GM12891 (cell line): ENCODE data around the gene GPX1.

Experiments
- POLR2A ChIP-seq: IDR thresholded peaks from 2 replicates; pipeline ENCODE4 v1.6.1; 2011; ENCODE audit warnings: low read depth, low read length, control low read depth
- POLR2AphosphoS5 ChIP-seq: IDR thresholded peaks from 2 replicates; pipeline ENCODE4 v1.6.1; 2011; ENCODE audit warnings: low read depth, low read length, control low read depth
- POU2F2 ChIP-seq: IDR thresholded peaks from 2 replicates; pipeline ENCODE4 v1.6.1; 2011; ENCODE audit warnings: low read depth, mild to moderate bottlenecking, control low read depth, low read length, moderate library complexity
- SPI1 ChIP-seq: IDR thresholded peaks from 2 replicates; pipeline ENCODE4 v1.6.1; 2011; ENCODE audit warnings: low read depth, low read length, control low read depth
- TAF1 ChIP-seq: IDR thresholded peaks from 2 replicates; pipeline ENCODE4 v1.6.1; 2011; ENCODE audit warnings: low read depth, low read length, control low read depth

- TF ChIP-seq POLR2AphosphoS5 (no peak), POLR2A (no peak), TAF1 (no peak), SPI1 (no peak), POU2F2 (no peak)
These were observed 4.4 kb upstream of the GPX1 start for GRCh38 chr3:49362561-49362960.
